Stomach (tissue), 9 donors: ENCODE data around the gene MIB1. TPM values are rescaled to one million over a fixed set of nuclear protein-coding genes. Genes with fewer than 3 reads are reported as not detected.
A peak's percentile ranks its signal among the peaks of the same experiment; 100 is the strongest.

Source experiments
- DNase-seq, 2 donors: peaks; one replicate each; pipeline versions ENCODE4 v3.0.0 to v3.0.0-alpha.2; 2013 to 2019
- H3K27ac ChIP-seq, 5 donors: fragments of 200-600 bp in 4 of 5; sonication (generic) in 4 of 5; one replicate each; pipeline ENCODE4 v1.5.1; 2013 to 2019; ENCODE audit warnings: mild to moderate bottlenecking in 1 of 5, moderate library complexity in 1 of 5
- H3K27me3 ChIP-seq, 3 donors: fragments of 200-600 bp; sonication (generic); one replicate each; pipeline ENCODE4 v1.5.1; 2017 to 2019; ENCODE audit warnings: mixed run types in 1 of 3
- H3K36me3 ChIP-seq, 4 donors: fragments of 200-600 bp; sonication (generic); 1 replicate in 3 of 4; 2 replicates in 1 of 4; pipeline ENCODE4 v1.5.1; 2016 to 2019
- H3K4me1 ChIP-seq, 4 donors: fragments of 200-600 bp; sonication (generic); one replicate each; pipeline ENCODE4 v1.5.1; 2016 to 2019
- H3K4me3 ChIP-seq, 4 donors: fragments of 200-600 bp; sonication (generic) in 3 of 4; one replicate each; pipeline ENCODE4 v1.5.1; 2016 to 2019; ENCODE audit warnings: mild to moderate bottlenecking in 1 of 4
- H3K9me3 ChIP-seq, 4 donors: fragments of 200-600 bp; sonication (generic); one replicate each; pipeline ENCODE4 v1.5.1; 2016 to 2019
- CTCF ChIP-seq, 7 experiments: fragments of 450-650 bp in 4 of 7; fragments of 200-600 bp in 3 of 7; sonication (generic) in 3 of 7; IDR thresholded peaks; one replicate each; pipeline ENCODE4 v1.5.1; 2016 to 2019; ENCODE audit warnings: antibody characterized with exemption in 7 of 7, control low read depth in 2 of 7, mild to moderate bottlenecking in 1 of 7
- EP300 ChIP-seq: sonication (generic); formaldehyde crosslinking; IDR thresholded peaks from one replicate; pipeline ENCODE4 v1.6.1; 2017; ENCODE audit warnings: antibody characterized with exemption
- POLR2A ChIP-seq, 4 donors: fragments of 450-650 bp; IDR thresholded peaks; one replicate each; pipeline ENCODE4 v1.6.1; 2016; ENCODE audit warnings: antibody characterized with exemption in 4 of 4, control low read depth in 2 of 4, mild to moderate bottlenecking in 1 of 4, moderate library complexity in 1 of 4
- POLR2AphosphoS5 ChIP-seq, 3 donors: sonication (generic); formaldehyde crosslinking; IDR thresholded peaks; one replicate each; pipeline ENCODE4 v1.6.1; 2016; ENCODE audit warnings: antibody characterized with exemption in 3 of 3
- WGBS, 5 donors: extraction: QIAGEN DNeasy Blood & Tissue Kit in 3 of 5; methylation state at CpG; one replicate each; pipeline versions ENCODE4 v1.1.5 to v1.1.7; 2013 to 2018; 5-methylcytosine and 5-hydroxymethylcytosine counted together
- intact Hi-C: fragments of 100-400 bp; cut with DNase I; formaldehyde crosslinking; loops from one replicate; pipeline ENCODE4 v1.15.1; 2023; ENCODE audit warnings: low total_unique reads
- polyA plus RNA-seq, 3 donors: library from polyadenylated mRNA; stranded (reverse); fragments of 200-250 nt; gene quantifications; one replicate each; pipeline ENCODE4 v1.2.3, GENCODE V29; 2013
- total RNA-seq, 5 donors: library from RNA; depleted of rRNA; stranded (reverse); fragments of >200 nt; gene quantifications; one replicate each; pipeline versions ENCODE4 v1.1.0 to v1.2.3, GENCODE V29; 2014 to 2016
- donor health status: healthy with polysubstance abuse.
- donor health status: Bipolar disorder and iron deficiency.
- donor health status: healthy.

MIB1 gene
- total and polyA plus RNA-seq, 8 donors = 4.4 to 83.5 (median 13.1) TPM

GRCh38 chr18:21826641-21827302 lies 86.2 kb downstream of the MIB1 start:
- Histone ChIP-seq H3K27me3 (no peaks in the 10 kb centered on the region), H3K4me1 (peaks cover 0 to 28% (median 9%) of the 10 kb centered on the region in 4 donors), H3K9me3 (no peaks in the 10 kb centered on the region), H3K27ac (peak overlapping the region in 2 of 5 donors; percentile 11 to 25), H3K36me3 (peaks cover 0 to 7% (median 2%) of the 10 kb centered on the region in 4 donors), H3K4me3 (no peak overlapping the region)
- intact Hi-C loops = no loop called here
- WGBS, 5 donors = 76 to 87% (median 81%) methylated on average over 4 of the region's 4 CpGs
- TF ChIP-seq EP300 (no peak), POLR2AphosphoS5 (IDR thresholded peaks at IDR 0.05) (no peak), CTCF (IDR thresholded peaks at IDR 0.05) (no peak), POLR2A (IDR thresholded peaks at IDR 0.05) (no peak)
- no peak for DNase-seq

- no peaks in the 10 kb centered on the region for H3K27me3 ChIP-seq
- TF ChIP-seq CTCF (IDR thresholded peaks at IDR 0.05) = no peak
- no peak for TF ChIP-seq EP300
- no peak for TF ChIP-seq POLR2AphosphoS5 (IDR thresholded peaks at IDR 0.05)
- TF ChIP-seq POLR2A (IDR thresholded peaks at IDR 0.05) = no peak
- 63 to 80% (median 78%) methylated on average over 3 of the region's 3 CpGs for WGBS, 5 donors
- H3K4me1 ChIP-seq = peaks cover 0 to 35% (median 9%) of the 10 kb centered on the region in 4 donors
- H3K27ac ChIP-seq = peak overlapping the region in 2 of 5 donors; percentile 37 to 62
- intact Hi-C loops = no loop called here
- peaks cover 0 to 4% (median 0%) of the 10 kb centered on the region in 4 donors for H3K36me3 ChIP-seq
- H3K4me3 ChIP-seq = peak overlapping the region in 3 of 4 donors; percentile 0 to 16 (median 12)
- DNase-seq = peak in 1 of 2 donors; percentile 6
- no peaks in the 10 kb centered on the region for H3K9me3 ChIP-seq
Measured at GRCh38 chr18:21830532-21830931, 89.9 kb downstream of the MIB1 start.

DNA sequence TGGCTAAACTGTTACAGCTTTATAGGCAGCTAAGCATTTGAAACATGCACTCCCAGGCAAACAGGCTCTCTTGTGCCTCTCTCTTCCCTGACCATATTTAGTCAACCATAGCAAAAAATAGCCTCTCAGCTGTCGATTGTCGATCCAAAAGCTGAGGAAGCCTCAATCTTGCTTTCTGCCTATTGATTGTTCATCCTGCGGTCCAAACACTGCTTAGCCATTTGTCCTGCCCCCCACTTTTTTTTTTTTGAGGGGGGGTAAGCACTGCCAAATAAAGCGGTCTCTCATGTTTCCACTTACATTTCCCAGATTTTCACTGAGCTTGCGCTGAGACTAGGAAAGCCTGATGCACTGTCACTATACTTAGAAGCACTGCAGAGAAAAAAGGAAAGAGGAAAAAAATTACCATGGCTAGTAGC lies 90.8 kb downstream of the MIB1 start:
- H3K27ac ChIP-seq = peak overlapping the region in 3 of 5 donors; percentile 1 to 62 (median 37)
- WGBS, 5 donors = 73 to 90% (median 85%) methylated on average over 5 of the region's 5 CpGs

DNA sequence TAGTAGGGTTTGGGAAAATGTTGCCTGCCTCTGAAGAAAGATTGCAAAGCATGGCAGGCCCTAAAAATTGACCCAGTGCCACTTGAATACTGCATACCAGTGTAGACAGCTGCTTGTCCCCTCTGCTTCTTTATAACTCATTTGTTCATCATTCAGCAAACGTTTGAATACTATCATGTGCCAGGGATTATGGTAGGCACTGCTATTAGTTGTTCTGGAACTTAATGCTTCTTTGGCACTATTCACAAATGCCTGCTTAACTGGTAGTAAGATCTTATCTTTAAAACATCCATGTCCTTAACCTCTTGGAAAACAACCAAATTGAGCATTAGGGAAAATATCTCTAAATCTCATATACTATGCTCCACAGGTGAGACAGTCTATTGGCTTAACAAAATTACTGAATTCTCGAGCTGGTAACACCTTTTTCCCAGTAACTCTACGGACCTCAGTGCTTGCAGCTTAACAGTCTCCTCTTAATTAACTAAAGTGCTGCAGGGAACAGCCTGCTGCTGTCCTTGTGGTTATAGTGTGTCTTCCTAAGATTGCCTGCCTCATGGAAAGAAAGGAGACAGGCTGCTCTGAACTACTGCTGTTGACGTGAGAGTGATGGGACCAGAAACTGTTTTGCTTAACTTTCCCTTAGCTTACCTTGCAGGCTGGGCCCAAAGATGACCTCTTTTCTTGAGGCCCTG lies 93.2 kb downstream of the MIB1 start:
- H3K27me3 ChIP-seq = no peaks in the 10 kb centered on the region
- peaks cover 0 to 10% (median 7%) of the 10 kb centered on the region in 4 donors for H3K36me3 ChIP-seq
- TF ChIP-seq CTCF (IDR thresholded peaks at IDR 0.05) = no peak
- TF ChIP-seq EP300 = no peak
- TF ChIP-seq POLR2A (IDR thresholded peaks at IDR 0.05) = no peak
- no peak for TF ChIP-seq POLR2AphosphoS5 (IDR thresholded peaks at IDR 0.05)
- no peak overlapping the region for H3K4me3 ChIP-seq
- H3K9me3 ChIP-seq = no peaks in the 10 kb centered on the region
- H3K4me1 ChIP-seq = peaks cover 0 to 16% (median 2%) of the 10 kb centered on the region in 4 donors
- no peak for DNase-seq
- WGBS, 5 donors = 70 to 83% (median 77%) methylated on average over 4 of the region's 4 CpGs
- intact Hi-C loops = no loop called here
- no peak overlapping the region for H3K27ac ChIP-seq

More for the DNA sequence above, 90.8 kb downstream of the MIB1 start:
- TF ChIP-seq POLR2AphosphoS5 (IDR thresholded peaks at IDR 0.05) (peak in 1 of 3 donors; percentile 11), EP300 (no peak)
- Histone ChIP-seq H3K36me3 (peaks cover 0 to 4% (median 0%) of the 10 kb centered on the region in 4 donors), H3K27me3 (no peaks in the 10 kb centered on the region), H3K9me3 (no peaks in the 10 kb centered on the region), H3K4me3 (peak overlapping the region in 3 of 4 donors; percentile 0 to 16 (median 12)), H3K4me1 (peaks cover 0 to 26% (median 5%) of the 10 kb centered on the region in 4 donors)
- DNase-seq = peak in 1 of 2 donors; percentile 80
- intact Hi-C loops = no loop called here
